SK-N-MC (cell line): ENCODE results near the gene QRFP.

Source experiments
- DNase-seq: peaks from one replicate; pipeline ENCODE4 v3.0.0-alpha.2; 2011; ENCODE audit warnings: low read depth, low spot score
- H3K27ac ChIP-seq: fragments of 200-600 bp; sonication (generic); 2 replicates; pipeline ENCODE4 v1.5.1; 2016; ENCODE audit warnings: mixed run types
- H3K36me3 ChIP-seq: fragments of 200-600 bp; sonication (generic); 2 replicates; pipeline ENCODE4 v1.6.1; 2017; ENCODE audit warnings: antibody characterized with exemption, low read length, mixed read lengths; ENCODE audit not compliant: insufficient read depth
- H3K4me3 ChIP-seq: fragments of 200-600 bp; sonication (generic); 2 replicates; pipeline ENCODE4 v1.5.1; 2016
- H3K9ac ChIP-seq: fragments of 200-600 bp; sonication (generic); 2 replicates; pipeline ENCODE4 v1.8.0; 2017; ENCODE audit warnings: mixed run types, mixed read lengths; ENCODE audit not compliant: insufficient read length
- H3K9me3 ChIP-seq: fragments of 200-600 bp; sonication (generic); 2 replicates; pipeline ENCODE4 v1.6.1; 2017; ENCODE audit warnings: low read depth, mild to moderate bottlenecking, antibody characterized with exemption, low read length, moderate library complexity, mixed read lengths
- EZH2 ChIP-seq: fragments of 200-600 bp; sonication (generic); IDR thresholded peaks from one replicate; pipeline ENCODE4 v1.6.1; 2017; ENCODE audit warnings: antibody characterized with exemption
- FOXP2 ChIP-seq: optimal IDR thresholded peaks from 2 replicates; pipeline ENCODE3; 2011; ENCODE audit warnings: mild to moderate bottlenecking, moderate library complexity; ENCODE audit not compliant: insufficient read depth; ENCODE audit errors: extremely low read length, control extremely low read depth
- POLR2AphosphoS5 ChIP-seq: IDR thresholded peaks from 2 replicates; pipeline ENCODE4 v1.6.1; 2012; ENCODE audit warnings: mild to moderate bottlenecking, low read depth, low read length, borderline replicate concordance

Gene QRFP

GRCh38 chr9:130881516-130881915, 15.1 kb downstream of the QRFP start:
- Histone ChIP-seq H3K27ac (no peak overlapping the region), H3K4me3 (no peak overlapping the region), H3K9ac (no peak overlapping the region), H3K9me3 (no peaks in the 10 kb centered on the region), H3K36me3 (peaks cover 88% of the 10 kb centered on the region)
- TF ChIP-seq EZH2 (no peak), POLR2AphosphoS5 (no peak), FOXP2 (no peak)
- no peak for DNase-seq

DNA sequence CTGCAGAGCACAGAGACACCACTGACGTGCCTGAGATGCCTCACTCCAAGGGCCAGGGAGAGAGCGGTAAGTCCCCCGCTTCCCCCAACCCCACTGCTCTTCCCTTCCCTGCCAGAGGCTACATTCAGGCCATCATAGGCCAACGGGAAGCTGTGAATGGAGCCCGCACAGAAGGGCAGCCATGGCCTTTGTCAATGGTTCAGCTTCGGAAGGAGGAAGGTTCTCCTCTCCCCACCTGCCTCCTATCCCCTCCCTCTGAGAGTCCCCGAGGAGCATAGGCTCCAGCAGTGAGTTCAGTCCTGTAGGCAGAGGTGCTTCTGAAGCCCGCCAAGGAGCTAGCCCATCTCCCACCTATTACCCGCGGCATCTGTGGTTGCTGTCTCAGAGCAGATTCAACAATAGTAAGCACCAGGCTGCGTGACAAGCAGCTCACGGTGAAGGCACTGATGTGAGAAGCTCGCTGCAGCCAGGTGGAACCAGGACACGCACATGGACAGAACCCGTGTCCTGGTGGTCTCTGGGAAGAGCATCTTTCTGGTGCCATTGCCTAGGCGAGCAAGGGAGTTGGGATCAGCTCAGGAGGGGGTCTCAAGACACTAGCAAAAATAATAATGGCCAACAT, 15.9 kb downstream of the QRFP start:
- Histone ChIP-seq H3K9ac (no peak overlapping the region), H3K36me3 (peaks cover 79% of the 10 kb centered on the region), H3K27ac (no peak overlapping the region), H3K4me3 (no peak overlapping the region), H3K9me3 (no peaks in the 10 kb centered on the region)
- TF ChIP-seq FOXP2 = no peak
- no peak for TF ChIP-seq POLR2AphosphoS5
- TF ChIP-seq EZH2 = no peak
- DNase-seq = no peak

GRCh38 chr9:130879863-130880411, 16.7 kb downstream of the QRFP start:
- Histone ChIP-seq H3K36me3 (peaks cover 76% of the 10 kb centered on the region), H3K27ac (no peak overlapping the region), H3K9me3 (no peaks in the 10 kb centered on the region), H3K9ac (no peak overlapping the region), H3K4me3 (no peak overlapping the region)
- DNase-seq = no peak
- TF ChIP-seq EZH2 (no peak), POLR2AphosphoS5 (no peak), FOXP2 (no peak)

DNA sequence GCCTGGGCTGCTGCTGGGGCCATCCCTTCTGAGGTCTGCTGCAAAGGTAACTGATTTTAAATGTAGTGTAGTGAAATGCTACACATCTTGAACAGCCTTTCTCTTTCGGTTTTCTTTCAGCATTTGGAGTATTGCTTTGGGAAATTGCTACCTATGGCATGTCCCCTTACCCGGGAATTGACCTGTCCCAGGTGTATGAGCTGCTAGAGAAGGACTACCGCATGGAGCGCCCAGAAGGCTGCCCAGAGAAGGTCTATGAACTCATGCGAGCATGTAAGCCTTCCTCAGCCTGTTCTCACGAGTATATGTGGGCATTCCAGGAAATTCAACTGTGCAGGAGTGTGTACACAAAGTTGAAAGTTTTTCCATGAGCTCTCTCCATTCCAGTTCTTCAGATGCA, 18.3 kb downstream of the QRFP start:
- Histone ChIP-seq H3K4me3 (no peak overlapping the region), H3K27ac (no peak overlapping the region), H3K9ac (no peak overlapping the region), H3K9me3 (no peaks in the 10 kb centered on the region), H3K36me3 (peaks cover 77% of the 10 kb centered on the region)
- TF ChIP-seq EZH2 (no peak), FOXP2 (no peak), POLR2AphosphoS5 (no peak)
- no peak for DNase-seq

DNA sequence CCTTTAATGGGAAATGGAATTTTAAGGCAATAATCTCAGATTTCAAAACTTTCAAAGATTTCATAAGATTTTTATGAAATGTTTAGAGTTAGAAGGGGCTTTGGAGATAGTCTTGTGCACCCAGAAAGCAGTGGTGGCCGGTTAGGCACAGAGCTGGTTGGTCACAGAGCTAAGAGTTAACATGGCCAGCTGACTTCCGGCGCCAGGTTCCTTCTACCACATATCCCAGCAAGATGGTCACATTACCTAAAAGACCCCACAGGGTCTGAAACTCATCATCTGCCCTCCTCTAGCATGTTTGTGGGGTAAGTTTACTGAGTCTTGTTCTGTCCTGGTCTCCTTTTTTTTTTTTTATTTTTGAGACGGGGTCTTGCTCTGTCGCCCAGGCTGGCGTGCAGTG, 19.3 kb downstream of the QRFP start:
- Histone ChIP-seq H3K9me3 (no peaks in the 10 kb centered on the region), H3K27ac (no peak overlapping the region), H3K9ac (no peak overlapping the region), H3K4me3 (no peak overlapping the region), H3K36me3 (peaks cover 82% of the 10 kb centered on the region)
- no peak for DNase-seq
- no peak for TF ChIP-seq EZH2
- no peak for TF ChIP-seq POLR2AphosphoS5
- no peak for TF ChIP-seq FOXP2

DNA sequence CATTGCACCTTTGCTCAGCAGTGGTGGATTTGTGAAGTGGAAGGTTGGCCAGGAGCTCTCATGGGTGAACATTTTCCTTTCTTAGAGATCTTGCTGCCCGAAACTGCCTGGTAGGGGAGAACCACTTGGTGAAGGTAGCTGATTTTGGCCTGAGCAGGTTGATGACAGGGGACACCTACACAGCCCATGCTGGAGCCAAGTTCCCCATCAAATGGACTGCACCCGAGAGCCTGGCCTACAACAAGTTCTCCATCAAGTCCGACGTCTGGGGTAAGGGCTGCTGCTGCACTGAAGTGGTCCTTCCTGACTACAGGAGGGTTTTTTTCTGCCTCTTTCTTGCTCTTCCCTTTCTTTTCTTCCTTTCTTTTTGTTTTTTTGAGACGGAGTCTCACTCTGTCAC, 21.8 kb downstream of the QRFP start:
- H3K36me3 ChIP-seq = peaks cover 82% of the 10 kb centered on the region
- TF ChIP-seq EZH2 = no peak
- TF ChIP-seq POLR2AphosphoS5 = no peak
- TF ChIP-seq FOXP2 = no peak

GRCh38 chr9:130873966-130874365, 22.6 kb downstream of the QRFP start:
- TF ChIP-seq FOXP2 (no peak), POLR2AphosphoS5 (no peak), EZH2 (no peak)
- Histone ChIP-seq H3K9me3 (no peaks in the 10 kb centered on the region), H3K9ac (no peak overlapping the region), H3K36me3 (peaks cover 82% of the 10 kb centered on the region), H3K4me3 (no peak overlapping the region), H3K27ac (no peak overlapping the region)
- DNase-seq = no peak

More for the DNA sequence above, 21.8 kb downstream of the QRFP start:
- no peak for DNase-seq
- Histone ChIP-seq H3K27ac (no peak overlapping the region), H3K9ac (no peak overlapping the region), H3K9me3 (no peaks in the 10 kb centered on the region), H3K4me3 (no peak overlapping the region)

GRCh38 chr9:130872912-130873503, 23.6 kb downstream of the QRFP start:
- no peak for DNase-seq
- H3K27ac ChIP-seq = no peak overlapping the region
- H3K4me3 ChIP-seq = no peak overlapping the region
- no peaks in the 10 kb centered on the region for H3K9me3 ChIP-seq
- H3K9ac ChIP-seq = no peak overlapping the region
- H3K36me3 ChIP-seq = peaks cover 74% of the 10 kb centered on the region
- TF ChIP-seq EZH2 (no peak), FOXP2 (no peak), POLR2AphosphoS5 (no peak)
